HEK293 (cell line): ENCODE measurements around the gene TRAPPC4.

ENCODE experiments used
- CTCF ChIA-PET: fragments of 350-600 bp; formaldehyde crosslinking; extraction: SDS; loops from one replicate; lab custom pipeline; 2021; ENCODE audit warnings: antibody characterized with exemption; lab: Yijun Ruan, JAX
- POLR2A ChIA-PET: fragments of 300-600 bp; formaldehyde crosslinking; extraction: SDS; loops from one replicate; lab custom pipeline; 2020; ENCODE audit warnings: antibody characterized with exemption, inconsistent platforms; lab: Yijun Ruan, JAX
- H3K27ac ChIP-seq: fragments of 200-500 bp; sonication (Bioruptor generic); 2 replicates; pipeline ENCODE4 v1.5.1; 2014; ENCODE audit warnings: low read depth, low read length, control low read depth, inconsistent platforms; ENCODE audit errors: extremely low read depth
- H3K36me3 ChIP-seq, 2 experiments: fragments of 200-500 bp in 1 of 2; sonication (Bioruptor generic) in 1 of 2; 1 replicate in 1 of 2; 2 replicates in 1 of 2; pipeline ENCODE4 v1.5.1; 2014 to 2017; ENCODE audit warnings: inconsistent platforms in 2 of 2, low read length in 2 of 2; ENCODE audit not compliant: control insufficient read depth in 2 of 2, insufficient read depth in 1 of 2
- H3K4me1 ChIP-seq: fragments of 200-500 bp; sonication (Bioruptor generic); 2 replicates; pipeline ENCODE4 v1.5.1; 2014; ENCODE audit warnings: mild to moderate bottlenecking, low read length, inconsistent platforms; ENCODE audit not compliant: control insufficient read depth, insufficient read depth
- H3K4me3 ChIP-seq: 2 replicates; pipeline ENCODE4 v1.5.1; 2011; ENCODE audit warnings: low read depth, mild to moderate bottlenecking, control low read depth, low read length, moderate library complexity
- H3K9me3 ChIP-seq: fragments of 200-500 bp; sonication (Bioruptor generic); 2 replicates; pipeline ENCODE4 v1.5.1; 2014; ENCODE audit warnings: low read depth, low read length, inconsistent platforms; ENCODE audit not compliant: control insufficient read depth, insufficient read depth
- GLIS2 ChIP-seq: fragments of 450-650 bp; formaldehyde crosslinking; IDR thresholded peaks from 2 replicates; pipeline ENCODE4 v1.5.1; 2016; ENCODE audit warnings: missing biosample characterization, missing genetic modification characterization
- HOXC10 ChIP-seq: sonication (generic); formaldehyde crosslinking; IDR thresholded peaks from 2 replicates; pipeline ENCODE4 v1.8.1; 2023; ENCODE audit warnings: mild to moderate bottlenecking, missing genetic modification reagents
- TSHZ1 ChIP-seq: fragments of 450-650 bp; formaldehyde crosslinking; IDR thresholded peaks from 2 replicates; pipeline ENCODE4 v1.5.1; 2016; ENCODE audit warnings: missing biosample characterization, missing genetic modification characterization, borderline replicate concordance
- YY1 ChIP-seq: fragments of 450-650 bp; formaldehyde crosslinking; IDR thresholded peaks from 2 replicates; pipeline ENCODE4 v1.5.1; 2018; ENCODE audit warnings: missing biosample characterization, missing genetic modification characterization
- ZBTB20 ChIP-seq: fragments of 450-650 bp; formaldehyde crosslinking; IDR thresholded peaks from 2 replicates; pipeline ENCODE4 v1.5.1; 2016; ENCODE audit warnings: missing biosample characterization, missing genetic modification characterization
- ZBTB21 ChIP-seq: fragments of 450-650 bp; formaldehyde crosslinking; IDR thresholded peaks from 2 replicates; pipeline ENCODE4 v1.5.1; 2017; ENCODE audit warnings: missing biosample characterization, missing genetic modification characterization
- ZBTB8A ChIP-seq: fragments of 450-650 bp; formaldehyde crosslinking; IDR thresholded peaks from 2 replicates; pipeline ENCODE4 v1.5.1; 2016; ENCODE audit warnings: missing biosample characterization, missing genetic modification characterization
- ZNF175 ChIP-seq: fragments of 450-650 bp; formaldehyde crosslinking; IDR thresholded peaks from 2 replicates; pipeline ENCODE4 v1.5.1; 2016; ENCODE audit warnings: missing biosample characterization, missing genetic modification characterization
- ZNF2 ChIP-seq: fragments of 450-650 bp; formaldehyde crosslinking; IDR thresholded peaks from 2 replicates; pipeline ENCODE4 v1.5.1; 2016; ENCODE audit warnings: missing biosample characterization, missing genetic modification characterization
- ZNF24 ChIP-seq: fragments of 450-650 bp; formaldehyde crosslinking; IDR thresholded peaks from 2 replicates; pipeline ENCODE4 v1.5.1; 2016; ENCODE audit warnings: missing biosample characterization, missing genetic modification characterization
- ZNF248 ChIP-seq: fragments of 450-650 bp; formaldehyde crosslinking; IDR thresholded peaks from 2 replicates; pipeline ENCODE4 v1.5.1; 2017; ENCODE audit warnings: missing biosample characterization, missing genetic modification characterization
- ZNF266 ChIP-seq: fragments of 450-650 bp; formaldehyde crosslinking; IDR thresholded peaks from 2 replicates; pipeline ENCODE4 v1.5.1; 2016; ENCODE audit warnings: missing biosample characterization, missing genetic modification characterization, low read depth
- ZNF274 ChIP-seq, 2 experiments: fragments of 200-500 bp in 1 of 2; fragments of 450-650 bp in 1 of 2; sonication (Bioruptor generic) in 1 of 2; formaldehyde crosslinking in 1 of 2; IDR thresholded peaks; 2 replicates each; pipeline versions ENCODE4 v1.5.1 to v1.6.1; 2014 to 2016; ENCODE audit warnings: borderline replicate concordance in 1 of 2, inconsistent platforms in 1 of 2, low read length in 1 of 2, missing biosample characterization in 1 of 2, missing genetic modification characterization in 1 of 2
- ZNF335 ChIP-seq: fragments of 450-650 bp; formaldehyde crosslinking; conservative IDR thresholded peaks from 2 replicates; pipeline ENCODE4 v1.5.1; 2016; ENCODE audit warnings: missing biosample characterization, missing genetic modification characterization
- ZNF341 ChIP-seq: fragments of 450-650 bp; formaldehyde crosslinking; IDR thresholded peaks from 2 replicates; pipeline ENCODE4; 2016; ENCODE audit warnings: low read depth, missing biosample characterization, missing genetic modification characterization
- ZNF404 ChIP-seq: fragments of 450-650 bp; formaldehyde crosslinking; IDR thresholded peaks from 2 replicates; pipeline ENCODE4 v1.5.1; 2017; ENCODE audit warnings: missing biosample characterization, missing genetic modification characterization
- ZNF518A ChIP-seq: fragments of 450-650 bp; formaldehyde crosslinking; conservative IDR thresholded peaks from 2 replicates; pipeline ENCODE4 v1.5.1; 2016; ENCODE audit warnings: low read depth, missing biosample characterization, missing genetic modification characterization
- ZNF549 ChIP-seq: fragments of 450-650 bp; IDR thresholded peaks from 2 replicates; pipeline ENCODE4 v1.5.1; 2018; ENCODE audit warnings: missing biosample characterization, missing genetic modification characterization, mild to moderate bottlenecking, inconsistent platforms, moderate library complexity
- ZNF626 ChIP-seq: fragments of 450-650 bp; sonication (Bioruptor Pico); formaldehyde crosslinking; IDR thresholded peaks from 2 replicates; pipeline ENCODE4 v1.5.1; 2018; ENCODE audit warnings: missing biosample characterization, missing genetic modification characterization, inconsistent platforms
- ZNF707 ChIP-seq: fragments of 450-650 bp; formaldehyde crosslinking; IDR thresholded peaks from 2 replicates; pipeline ENCODE4 v1.5.1; 2016; ENCODE audit warnings: missing biosample characterization, missing genetic modification characterization
- ZNF76 ChIP-seq: fragments of 450-650 bp; formaldehyde crosslinking; IDR thresholded peaks from 2 replicates; pipeline ENCODE4; 2016; ENCODE audit warnings: low read depth, missing biosample characterization, missing genetic modification characterization, borderline replicate concordance
- ZNF792 ChIP-seq: fragments of 450-650 bp; formaldehyde crosslinking; IDR thresholded peaks from 2 replicates; pipeline ENCODE4 v1.5.1; 2016; ENCODE audit warnings: missing biosample characterization, missing genetic modification characterization
- ZSCAN30 ChIP-seq: fragments of 450-650 bp; IDR thresholded peaks from 2 replicates; pipeline ENCODE4 v1.5.1; 2018; ENCODE audit warnings: missing biosample characterization, mild to moderate bottlenecking, missing genetic modification characterization, moderate library complexity
- TF ChIP-seq, protein P1 (sequence below): fragments of 450-650 bp; formaldehyde crosslinking; IDR thresholded peaks from 2 replicates; pipeline ENCODE4 v1.5.1; 2016; ENCODE audit warnings: missing biosample characterization, missing genetic modification characterization

TRAPPC4 gene

DNA sequence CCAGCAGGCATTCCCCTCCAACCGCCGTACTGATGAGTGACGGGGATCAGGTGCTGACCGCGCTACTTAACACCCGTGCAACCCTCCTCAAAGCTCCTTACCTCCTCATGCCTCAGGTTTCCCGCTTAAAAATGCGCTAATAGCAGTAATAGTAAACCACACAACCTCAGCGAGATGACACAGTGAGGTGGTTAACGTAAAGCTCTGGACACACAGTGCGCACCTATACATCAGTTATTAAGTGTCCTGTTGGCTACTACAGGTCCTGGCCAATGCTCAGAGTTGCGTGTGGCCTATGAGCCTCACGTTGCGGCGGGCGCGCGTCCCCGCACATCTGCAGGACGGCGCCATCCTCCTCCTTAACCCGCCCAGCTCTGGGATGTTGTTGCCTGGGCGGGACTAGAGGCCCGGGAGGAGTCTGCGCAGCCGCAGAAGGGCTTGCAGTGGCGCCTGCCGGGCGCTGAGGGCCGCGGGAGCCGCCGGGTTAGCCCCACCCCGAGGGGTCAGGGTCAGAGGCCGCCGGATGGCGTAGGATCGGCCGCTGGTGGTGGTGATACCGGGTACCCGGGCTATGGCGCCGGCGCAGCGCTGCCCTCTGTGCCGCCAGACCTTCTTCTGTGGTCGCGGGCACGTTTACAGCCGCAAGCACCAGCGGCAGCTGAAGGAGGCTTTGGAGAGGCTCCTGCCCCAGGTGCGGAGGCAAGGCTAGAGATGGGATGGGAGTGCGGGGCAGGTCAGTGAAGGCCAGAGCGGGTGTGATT is 20.8 kb upstream of the TRAPPC4 start, which contains the start of gene CENATAC (continued):
- TF ChIP-seq ZNF2 (tag by site-specific recombination): 0 out of 2 replicates have a peak, but pooled peaks have one; percentile 47
- TF ChIP-seq ZNF24: peak; percentile 25; the same call in 1 of the 2 replicates
- TF ChIP-seq ZNF248 (tag by site-specific recombination): no peak
- TF ChIP-seq, protein P1, sequence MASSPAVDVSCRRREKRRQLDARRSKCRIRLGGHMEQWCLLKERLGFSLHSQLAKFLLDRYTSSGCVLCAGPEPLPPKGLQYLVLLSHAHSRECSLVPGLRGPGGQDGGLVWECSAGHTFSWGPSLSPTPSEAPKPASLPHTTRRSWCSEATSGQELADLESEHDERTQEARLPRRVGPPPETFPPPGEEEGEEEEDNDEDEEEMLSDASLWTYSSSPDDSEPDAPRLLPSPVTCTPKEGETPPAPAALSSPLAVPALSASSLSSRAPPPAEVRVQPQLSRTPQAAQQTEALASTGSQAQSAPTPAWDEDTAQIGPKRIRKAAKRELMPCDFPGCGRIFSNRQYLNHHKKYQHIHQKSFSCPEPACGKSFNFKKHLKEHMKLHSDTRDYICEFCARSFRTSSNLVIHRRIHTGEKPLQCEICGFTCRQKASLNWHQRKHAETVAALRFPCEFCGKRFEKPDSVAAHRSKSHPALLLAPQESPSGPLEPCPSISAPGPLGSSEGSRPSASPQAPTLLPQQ (tag by site-specific recombination): peak; percentile 76
- peak; percentile 61 for TF ChIP-seq YY1
- 0 out of 2 replicates have a peak, but pooled peaks have one; percentile 5 for TF ChIP-seq ZBTB21 (tag by site-specific recombination)
- 0 out of 2 replicates have a peak, but pooled peaks have one; percentile 33 for TF ChIP-seq ZSCAN30
- TF ChIP-seq ZNF626 (tag by site-specific recombination): no peak
- no peak for TF ChIP-seq TSHZ1 (tag by site-specific recombination)
- TF ChIP-seq ZNF707: no peak
- no peak for TF ChIP-seq ZNF274 (IDR thresholded peaks at IDR 0.05; ENCODE audit: low read length)
- no peak for TF ChIP-seq ZNF274 (tag by site-specific recombination; IDR thresholded peaks at IDR 0.05; ENCODE audit: borderline replicate concordance)
- peak; percentile 84 for TF ChIP-seq ZNF335 (tag by site-specific recombination)
- TF ChIP-seq ZBTB20 (tag by site-specific recombination): peak; percentile 45; the same call in 1 of the 2 replicates
- TF ChIP-seq HOXC10 (CRISPR knock-in tag): peak; percentile 50; the same call in 1 of the 2 replicates
- TF ChIP-seq ZNF341 (tag by site-specific recombination): 0 out of 2 replicates have a peak, but pooled peaks have one; percentile 16

GRCh38 chr11:118998388-118998717 is 20.2 kb upstream of the TRAPPC4 start:
- TF ChIP-seq ZNF2 (tag by site-specific recombination) (0 out of 2 replicates have a peak, but pooled peaks have one; percentile 6), ZNF549 (tag by site-specific recombination) (no peak), ZNF792 (tag by site-specific recombination) (no peak), ZNF404 (tag by site-specific recombination) (no peak), ZNF175 (no peak), GLIS2 (0 out of 2 replicates have a peak, but pooled peaks have one; percentile 37), ZNF518A (tag by site-specific recombination) (no peak), ZNF76 (no peak), ZBTB8A (tag by site-specific recombination) (no peak), ZNF335 (tag by site-specific recombination) (0 out of 2 replicates have a peak, but pooled peaks have one; percentile 3), ZNF266 (no peak)

More at GRCh38 chr11:118998388-118998717, 20.2 kb upstream of the TRAPPC4 start:
- Histone ChIP-seq H3K4me1 (no peaks in the 10 kb centered on the region), H3K36me3 (peaks cover 13 to 37% of the 10 kb centered on the region in 2 experiments; a peak in 2 of 3 replicates), H3K27ac (peak overlapping the region; percentile 32; the same call in 1 of the 2 replicates), H3K9me3 (no peaks in the 10 kb centered on the region), H3K4me3 (peak overlapping the region; percentile 94)
- ChIA-PET POLR2A (interaction anchor here (0.9 to 1.9 kb wide), 17 partner anchors 9 to 387 kb away, joined by 3 to 15 read pairs (median 4); partner anchors contain the start of genes DDX6, HMBS, RPS25 and SLC37A4), CTCF (interaction anchor here (0.6 to 2.1 kb wide), 5 partner anchors 17 to 330 kb away, joined by 3 to 8 read pairs (median 3); partner anchors contain the start of genes RPS25 and TRAPPC4)
